Fibroblast of lung (primary cell): ENCODE measurements around the gene PFKFB4.

Source experiments
- CTCF ChIP-seq, 2 donors: IDR thresholded peaks in 1 of 2; conservative IDR thresholded peaks in 1 of 2; 1 replicate in 1 of 2; 2 replicates in 1 of 2; pipeline ENCODE4 v1.5.1; 2011 to 2012; ENCODE audit warnings: low read length in 2 of 2, control low read depth in 1 of 2, inconsistent platforms in 1 of 2, low read depth in 1 of 2, mild to moderate bottlenecking in 1 of 2
- EZH2 ChIP-seq: IDR thresholded peaks from 2 replicates; pipeline ENCODE4 v1.5.1; 2012; ENCODE audit warnings: low read length, control low read depth, mild to moderate bottlenecking; ENCODE audit errors: missing control alignments

- TF ChIP-seq CTCF (conservative IDR thresholded peaks at IDR 0.05 in 1 of 2, IDR thresholded peaks at IDR 0.05 in 1 of 2; ENCODE audit: low read depth in 1 of 2, low read length in 2 of 2): no peak
- no peak for TF ChIP-seq EZH2
Observed at GRCh38 chr3:48474619-48475018, 82.0 kb downstream of the PFKFB4 start.
